ENCODE results near the gene SHC1. TPM values are rescaled to one million over a fixed set of nuclear protein-coding genes. Genes with fewer than 3 reads are reported as not detected.

Gene SHC1
- total RNA-seq, 4 donors from 2014 or later: 152 to 265 (median 171) TPM

DNA sequence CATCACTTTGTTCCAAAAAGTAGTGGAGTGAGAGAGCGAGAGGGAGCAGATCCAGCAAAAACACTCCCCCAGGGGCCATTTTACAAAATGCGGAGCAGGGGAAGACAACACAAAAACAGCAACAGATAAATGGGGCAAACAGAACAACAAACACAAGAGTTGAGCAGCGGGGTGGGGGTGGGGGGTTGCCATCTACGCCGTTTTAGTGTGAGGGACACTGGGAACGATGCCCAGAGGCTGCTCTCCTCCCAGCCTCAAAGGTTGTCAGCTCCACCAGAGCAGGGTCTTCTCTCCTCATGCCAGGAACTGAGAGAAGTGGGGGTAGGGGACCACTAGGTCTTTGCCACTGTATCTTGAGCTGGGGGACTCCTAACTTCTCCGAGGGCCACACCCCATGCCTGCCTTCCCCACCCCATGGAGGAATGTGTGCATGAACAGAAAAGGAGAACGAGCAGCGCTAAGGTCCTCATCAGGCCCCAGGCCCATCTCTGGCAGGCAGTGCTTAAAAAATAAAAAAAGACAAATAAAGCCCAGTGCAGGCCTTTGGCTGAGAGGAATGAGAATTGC lies 13.4 kb downstream of the SHC1 start:
- TF ChIP-seq, protein P1, sequence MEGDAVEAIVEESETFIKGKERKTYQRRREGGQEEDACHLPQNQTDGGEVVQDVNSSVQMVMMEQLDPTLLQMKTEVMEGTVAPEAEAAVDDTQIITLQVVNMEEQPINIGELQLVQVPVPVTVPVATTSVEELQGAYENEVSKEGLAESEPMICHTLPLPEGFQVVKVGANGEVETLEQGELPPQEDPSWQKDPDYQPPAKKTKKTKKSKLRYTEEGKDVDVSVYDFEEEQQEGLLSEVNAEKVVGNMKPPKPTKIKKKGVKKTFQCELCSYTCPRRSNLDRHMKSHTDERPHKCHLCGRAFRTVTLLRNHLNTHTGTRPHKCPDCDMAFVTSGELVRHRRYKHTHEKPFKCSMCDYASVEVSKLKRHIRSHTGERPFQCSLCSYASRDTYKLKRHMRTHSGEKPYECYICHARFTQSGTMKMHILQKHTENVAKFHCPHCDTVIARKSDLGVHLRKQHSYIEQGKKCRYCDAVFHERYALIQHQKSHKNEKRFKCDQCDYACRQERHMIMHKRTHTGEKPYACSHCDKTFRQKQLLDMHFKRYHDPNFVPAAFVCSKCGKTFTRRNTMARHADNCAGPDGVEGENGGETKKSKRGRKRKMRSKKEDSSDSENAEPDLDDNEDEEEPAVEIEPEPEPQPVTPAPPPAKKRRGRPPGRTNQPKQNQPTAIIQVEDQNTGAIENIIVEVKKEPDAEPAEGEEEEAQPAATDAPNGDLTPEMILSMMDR (IDR thresholded peaks at IDR 0.05): no peak
- DNase-seq (ENCODE audit: low spot score) (no peak), ATAC-seq (ENCODE audit: low FRiP score) (no peak)

DNA sequence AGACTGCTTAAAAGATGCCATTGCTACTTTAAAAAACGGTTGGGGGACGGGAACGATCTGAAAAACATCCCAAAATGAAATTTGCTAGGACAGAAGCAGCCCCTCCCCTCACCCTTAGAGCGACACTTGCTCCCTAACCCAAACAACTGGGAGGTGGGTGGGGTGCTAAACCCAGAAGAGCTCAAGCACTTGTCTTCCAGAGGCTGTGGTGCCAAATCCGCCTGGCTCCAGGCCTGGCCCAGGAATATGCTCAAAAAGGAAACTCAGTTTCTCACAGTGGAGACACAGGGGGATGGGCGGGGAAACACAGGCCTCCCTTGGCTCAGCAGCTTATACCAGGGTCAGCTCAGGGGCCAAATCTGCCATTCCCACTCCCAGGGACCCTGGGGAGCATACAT lies 14.0 kb downstream of the SHC1 start:
- DNase-seq (ENCODE audit: low spot score): no peak
- ATAC-seq (ENCODE audit: low FRiP score): no peak
- TF ChIP-seq, protein P1 (IDR thresholded peaks at IDR 0.05): no peak

DNA sequence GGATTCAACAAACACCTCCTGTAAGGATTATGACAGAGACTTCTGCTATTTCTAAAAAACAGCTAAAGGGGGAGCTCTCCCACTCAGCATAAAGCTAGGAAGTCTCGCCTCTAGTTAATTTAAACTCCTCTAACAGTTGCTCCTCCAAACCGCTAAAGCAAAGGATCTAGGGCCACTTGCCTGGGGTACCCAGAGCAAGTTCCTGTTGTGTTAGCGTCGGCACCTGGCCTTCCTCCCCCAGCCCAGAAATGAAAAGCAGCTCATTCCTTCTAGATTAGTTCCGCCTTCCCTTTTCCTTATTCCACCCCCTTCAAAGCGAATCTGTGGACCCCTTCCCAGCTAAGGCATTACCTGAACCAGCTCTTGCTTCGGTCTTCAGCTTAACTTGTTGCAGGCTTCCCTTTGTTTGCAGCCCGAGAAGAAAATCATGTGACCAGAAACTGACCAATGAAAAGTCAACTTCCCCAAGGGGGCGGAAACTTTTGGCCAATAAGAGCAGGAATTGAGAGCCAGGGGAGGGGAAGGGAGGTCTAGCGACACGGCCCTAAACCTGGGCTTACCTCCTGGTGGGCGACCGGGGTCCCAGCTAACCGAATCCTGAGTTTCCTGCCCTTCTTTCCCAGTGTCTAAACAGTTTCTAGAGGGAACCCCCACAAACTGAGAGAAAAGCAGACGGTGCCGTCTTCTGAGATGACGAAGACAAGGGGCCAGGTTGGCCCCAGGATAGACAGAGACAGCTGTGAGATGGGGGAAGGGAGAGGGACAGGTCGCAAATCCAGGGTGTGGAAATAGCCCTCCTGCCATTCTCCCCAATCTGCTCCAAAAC lies 14.6 kb downstream of the SHC1 start, which contains the start of gene PBXIP1:
Gene PBXIP1 (minus strand): TSS at position 382 of the 826 bp plus-strand sequence. CDS start 2,378 bp downstream, outside the sequence.
- peak; percentile 69 for ATAC-seq (ENCODE audit: low FRiP score)
- TF ChIP-seq, protein P1 (IDR thresholded peaks at IDR 0.05): no peak
- no peak for DNase-seq (ENCODE audit: low spot score)

DNA sequence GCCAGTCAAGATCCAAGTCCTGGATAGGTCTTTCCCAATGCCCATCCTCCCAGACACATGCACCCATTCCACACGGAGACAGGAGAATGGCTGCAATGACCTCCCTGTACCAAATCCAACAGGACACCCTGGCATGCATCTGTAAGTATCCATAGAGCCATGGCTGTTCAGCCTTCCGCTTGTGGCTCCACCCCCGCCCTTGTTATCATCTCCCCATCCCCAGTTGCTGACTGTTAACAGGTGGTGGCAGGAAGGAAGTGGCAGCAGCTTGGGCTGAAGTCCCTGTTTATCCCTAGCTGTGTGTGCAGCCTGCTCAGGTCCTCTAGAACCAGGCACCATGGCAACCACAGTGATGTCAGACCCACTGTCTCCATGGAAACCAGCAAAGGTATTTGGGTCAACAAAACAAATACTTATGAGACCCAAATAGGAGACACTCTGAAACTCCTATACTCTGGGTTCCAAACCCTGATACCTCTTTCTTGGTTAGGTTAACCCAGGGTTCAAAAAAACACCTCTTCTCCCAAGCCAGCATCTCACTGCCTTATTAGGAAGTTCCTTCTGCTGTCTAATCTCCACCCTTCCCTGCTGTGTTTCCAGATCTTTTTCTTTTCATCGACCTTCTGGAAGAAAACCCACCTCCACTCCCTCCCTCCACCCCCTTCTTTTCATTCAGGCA lies 15.4 kb downstream of the SHC1 start:
- TF ChIP-seq, protein P1 (IDR thresholded peaks at IDR 0.05): no peak
- DNase-seq (ENCODE audit: low spot score) (no peak), ATAC-seq (ENCODE audit: low FRiP score) (peak; percentile 1)

DNA sequence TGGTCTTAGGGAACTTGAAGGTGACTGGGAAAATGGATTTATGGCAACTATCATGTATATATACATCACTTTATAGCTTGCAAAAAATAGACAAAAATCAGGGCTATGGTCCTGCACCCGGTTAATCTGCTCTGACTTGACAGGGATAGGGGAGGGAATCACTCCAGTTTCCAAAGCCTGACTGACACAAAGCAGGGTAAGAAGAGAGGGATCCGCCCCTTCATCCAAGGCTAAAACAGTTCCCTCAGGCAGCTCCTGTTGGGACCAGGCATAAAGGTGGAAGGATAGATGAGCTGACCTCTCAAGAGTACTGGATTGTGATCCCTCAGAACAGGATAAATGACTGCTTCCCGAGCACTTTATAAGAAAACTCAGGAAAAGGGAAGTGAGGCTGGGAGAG lies 16.0 kb downstream of the SHC1 start:
- ATAC-seq (ENCODE audit: low FRiP score) (no peak), DNase-seq (ENCODE audit: low spot score) (no peak)
- TF ChIP-seq, protein P1 (IDR thresholded peaks at IDR 0.05): no peak

DNA sequence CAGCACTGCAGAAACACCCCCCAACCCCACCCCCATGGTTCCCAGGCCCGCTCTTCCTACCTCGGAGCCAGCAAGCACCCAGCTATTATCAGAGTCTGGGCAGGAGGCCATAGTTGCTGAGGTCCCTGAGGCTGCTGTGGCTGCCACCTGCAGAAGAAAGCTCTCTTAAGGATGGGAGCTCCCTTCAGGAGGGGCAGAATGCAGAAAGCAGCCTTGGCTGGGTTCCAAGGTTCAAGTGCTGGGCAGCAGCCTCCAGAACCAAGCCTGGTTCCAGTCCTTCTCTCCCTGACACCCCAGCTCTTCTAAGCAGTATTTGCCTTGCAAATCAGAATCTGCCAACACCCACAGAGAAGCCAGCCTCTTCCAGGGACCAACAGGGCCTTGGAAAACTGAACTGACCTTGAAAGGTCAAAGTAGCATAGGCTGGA lies 16.9 kb downstream of the SHC1 start:
- no peak for ATAC-seq (ENCODE audit: low FRiP score)
- TF ChIP-seq, protein P1 (IDR thresholded peaks at IDR 0.05): no peak
- no peak for DNase-seq (ENCODE audit: low spot score)
